Measurements from ENCODE around the gene C2CD4C.

DNA sequence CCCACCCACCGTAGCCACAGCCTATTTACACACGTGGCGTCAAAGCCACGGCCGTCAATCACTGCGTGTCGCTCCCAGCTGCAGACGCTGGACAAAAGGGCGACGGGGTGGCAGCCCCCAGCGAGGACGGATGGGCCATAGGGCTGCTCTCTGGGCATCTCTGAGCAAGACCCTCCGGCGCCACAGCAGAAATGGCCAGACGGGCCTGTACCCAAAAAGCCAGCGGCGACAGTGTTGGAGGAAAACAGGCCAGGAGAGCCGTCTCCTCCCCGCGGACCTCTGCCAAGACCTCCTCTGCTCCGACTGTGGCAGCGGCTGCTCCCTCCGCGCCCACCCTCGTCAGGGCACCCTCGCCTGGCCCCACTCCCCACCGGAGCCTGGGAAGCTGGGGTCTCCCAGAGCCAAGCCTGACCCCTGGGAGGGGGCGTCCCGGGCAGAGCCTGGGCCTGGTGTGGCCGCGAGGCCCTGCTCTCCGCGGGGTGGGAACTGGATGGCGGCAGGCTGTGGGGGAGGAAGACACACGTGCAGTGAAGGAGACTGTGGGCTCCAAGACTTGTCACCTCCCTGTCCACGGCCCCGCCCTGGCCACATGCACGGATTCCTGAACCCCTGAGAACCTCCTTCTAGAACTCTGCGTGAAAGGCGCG lies 2.7 kb downstream of the C2CD4C start:
- TF ChIP-seq, protein P1, sequence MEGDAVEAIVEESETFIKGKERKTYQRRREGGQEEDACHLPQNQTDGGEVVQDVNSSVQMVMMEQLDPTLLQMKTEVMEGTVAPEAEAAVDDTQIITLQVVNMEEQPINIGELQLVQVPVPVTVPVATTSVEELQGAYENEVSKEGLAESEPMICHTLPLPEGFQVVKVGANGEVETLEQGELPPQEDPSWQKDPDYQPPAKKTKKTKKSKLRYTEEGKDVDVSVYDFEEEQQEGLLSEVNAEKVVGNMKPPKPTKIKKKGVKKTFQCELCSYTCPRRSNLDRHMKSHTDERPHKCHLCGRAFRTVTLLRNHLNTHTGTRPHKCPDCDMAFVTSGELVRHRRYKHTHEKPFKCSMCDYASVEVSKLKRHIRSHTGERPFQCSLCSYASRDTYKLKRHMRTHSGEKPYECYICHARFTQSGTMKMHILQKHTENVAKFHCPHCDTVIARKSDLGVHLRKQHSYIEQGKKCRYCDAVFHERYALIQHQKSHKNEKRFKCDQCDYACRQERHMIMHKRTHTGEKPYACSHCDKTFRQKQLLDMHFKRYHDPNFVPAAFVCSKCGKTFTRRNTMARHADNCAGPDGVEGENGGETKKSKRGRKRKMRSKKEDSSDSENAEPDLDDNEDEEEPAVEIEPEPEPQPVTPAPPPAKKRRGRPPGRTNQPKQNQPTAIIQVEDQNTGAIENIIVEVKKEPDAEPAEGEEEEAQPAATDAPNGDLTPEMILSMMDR (IDR thresholded peaks at IDR 0.05 in 2 of 3, conservative IDR thresholded peaks at IDR 0.05 in 1 of 3; ENCODE audit: control insufficient read depth in 2 of 3, extremely low read depth in 1 of 3, insufficient read depth in 1 of 3, low read depth in 3 of 3, low read length in 3 of 3), result no peak
- TF ChIP-seq JUNB (IDR thresholded peaks at IDR 0.05), result no peak
